DMS53 treated with DMSO at 0.1 percent for 48 hours (cell line): ENCODE results near the gene INTS14.
A peak's percentile ranks its signal among the peaks of the same experiment; 100 is the strongest.

Source experiments
- DNase-seq: peaks from one replicate; lab custom pipeline; 2025; ENCODE audit not compliant: unreplicated experiment; lab: John Stamatoyannopoulos, UW

INTS14 gene

GRCh38 chr15:65610871-65611718 is at the start of gene INTS14:
Gene INTS14, minus strand, starts transcription at chr15:65611131. Its CDS starts 3,751 bp downstream, at chr15:65607380.
- DNase-seq = peak; percentile 80

GRCh38 chr15:65659502-65660052 is 48.6 kb upstream of the INTS14 start:
- DNase-seq = no peak

- no peak for DNase-seq
Observed at GRCh38 chr15:65655457-65655856, 44.5 kb upstream of the INTS14 start.

GRCh38 chr15:65655026-65655425 is 44.1 kb upstream of the INTS14 start:
- no peak for DNase-seq

- DNase-seq = no peak
Observed at GRCh38 chr15:65653801-65654521, 43.0 kb upstream of the INTS14 start.

GRCh38 chr15:65653341-65653740 is 42.4 kb upstream of the INTS14 start:
- DNase-seq = no peak

GRCh38 chr15:65651831-65652749 is 41.2 kb upstream of the INTS14 start:
- no peak for DNase-seq

- no peak for DNase-seq
Observed at GRCh38 chr15:65651042-65651322, 40.1 kb upstream of the INTS14 start.

- DNase-seq = no peak
Observed at GRCh38 chr15:65650312-65651041, 39.5 kb upstream of the INTS14 start.

- no peak for DNase-seq
Observed at GRCh38 chr15:65646486-65646885, 35.6 kb upstream of the INTS14 start.

GRCh38 chr15:65645392-65645791 is 34.5 kb upstream of the INTS14 start:
- no peak for DNase-seq

GRCh38 chr15:65644282-65644681 is 33.4 kb upstream of the INTS14 start:
- DNase-seq = no peak

GRCh38 chr15:65642594-65642993 is 31.7 kb upstream of the INTS14 start:
- DNase-seq = no peak

- no peak for DNase-seq
Observed at GRCh38 chr15:65641768-65642475, 31.0 kb upstream of the INTS14 start.

GRCh38 chr15:65639509-65639908 is 28.6 kb upstream of the INTS14 start:
- DNase-seq = no peak

- peak; percentile 66 for DNase-seq
Observed at GRCh38 chr15:65638681-65639089, 27.8 kb upstream of the INTS14 start.

- no peak for DNase-seq
Observed at GRCh38 chr15:65638109-65638508, 27.2 kb upstream of the INTS14 start.

GRCh38 chr15:65634356-65634755 is 23.4 kb upstream of the INTS14 start:
- DNase-seq = no peak

GRCh38 chr15:65633752-65634151 is 22.8 kb upstream of the INTS14 start:
- DNase-seq = no peak
